Stimulated activated CD8-positive, alpha-beta memory T cell treated with anti-CD3 and anti-CD28 coated beads, Interleukin-7, amount 100 ng/mL, for 24 hours (primary cell): ENCODE results near the gene MIB1.

Experiments used
- DNase-seq: peaks from one replicate; pipeline ENCODE4 v3.0.0-alpha.2; 2020; ENCODE audit warnings: low read depth

Gene MIB1

DNA sequence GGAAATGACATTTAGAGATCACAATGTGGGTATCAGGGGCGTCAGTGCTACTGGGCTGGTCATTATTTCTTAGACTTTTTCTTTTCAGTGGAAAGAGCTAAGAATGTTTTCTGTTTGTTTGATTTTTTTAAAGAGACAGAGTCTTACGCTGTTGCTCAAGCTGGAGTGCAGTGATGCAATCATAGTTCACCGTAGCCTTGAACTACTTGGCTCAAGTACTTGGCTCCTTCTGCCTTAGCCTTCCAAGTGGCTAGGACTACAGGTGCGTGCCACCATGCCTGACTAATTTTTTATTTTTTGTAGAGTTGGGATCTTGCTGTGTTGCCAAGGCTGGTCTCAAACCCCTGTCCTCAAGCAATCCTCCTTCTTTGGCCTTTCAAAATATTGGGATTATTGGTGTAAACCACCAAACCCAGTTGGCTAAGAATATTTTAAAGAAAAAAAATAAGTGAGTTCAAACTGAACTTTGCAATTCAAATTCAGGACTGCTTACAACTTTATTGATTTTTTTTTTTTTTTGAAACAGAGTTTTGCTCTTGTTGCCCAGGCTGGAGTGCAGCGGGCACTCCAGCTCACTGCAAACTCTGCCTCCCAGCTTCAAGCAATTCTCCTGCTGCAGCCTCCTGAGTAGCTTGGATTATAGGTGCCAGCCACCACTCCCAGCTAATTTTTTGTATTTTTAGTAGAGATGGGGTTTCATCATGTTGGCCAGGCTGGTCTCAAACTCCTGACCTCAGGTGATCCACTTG lies 154.2 kb downstream of the MIB1 start:
- DNase-seq = no peak

DNA sequence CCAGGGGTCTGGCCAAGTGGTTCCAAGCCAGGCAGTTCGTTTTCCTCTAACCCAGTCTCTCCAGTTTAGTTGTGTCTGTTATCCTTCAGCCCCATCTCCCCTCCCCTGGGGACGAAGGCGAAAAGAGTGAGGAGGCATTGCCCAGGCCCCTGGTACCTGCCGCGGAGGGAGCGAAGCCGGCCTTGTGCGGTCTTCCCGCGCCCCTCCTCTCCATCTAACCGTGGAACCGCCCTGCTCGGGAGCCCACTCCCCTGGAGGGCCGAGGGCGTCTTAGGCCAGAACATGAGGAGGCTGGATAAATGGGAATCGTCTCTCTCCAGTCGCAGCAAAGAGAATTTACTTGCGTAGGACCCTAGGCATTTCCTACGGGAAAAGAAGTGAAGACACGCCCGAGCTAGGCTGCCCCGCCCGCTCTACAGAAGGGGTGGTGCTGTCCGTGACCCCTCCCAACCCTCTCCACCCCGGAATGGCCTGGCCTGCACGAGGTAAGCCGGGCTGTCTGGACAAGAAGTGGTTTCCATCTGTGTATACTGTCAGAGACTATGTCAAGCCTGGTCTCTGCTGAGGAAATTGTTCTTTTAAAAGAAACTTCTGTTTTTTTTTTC lies 156.2 kb downstream of the MIB1 start:
- DNase-seq = no peak

DNA sequence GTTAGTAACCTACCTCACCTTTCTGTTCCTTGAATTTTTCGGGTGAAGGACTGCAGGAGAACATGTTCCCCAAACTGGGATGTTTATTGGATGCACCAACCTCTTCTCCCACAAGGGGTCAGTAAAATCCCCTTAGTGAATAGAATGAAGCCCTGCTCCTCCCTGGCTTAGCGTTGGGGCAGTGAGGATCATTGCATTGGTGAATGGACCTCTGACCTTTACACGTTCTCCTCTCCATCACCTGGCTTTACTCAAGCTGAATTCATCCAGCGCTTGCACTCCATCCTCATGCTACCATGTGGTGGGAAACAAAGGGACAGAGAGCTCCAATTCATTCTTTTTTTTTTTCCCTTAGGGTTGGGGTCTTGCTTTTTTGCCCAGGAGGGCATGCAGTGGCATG lies 157.2 kb downstream of the MIB1 start:
- DNase-seq = no peak

DNA sequence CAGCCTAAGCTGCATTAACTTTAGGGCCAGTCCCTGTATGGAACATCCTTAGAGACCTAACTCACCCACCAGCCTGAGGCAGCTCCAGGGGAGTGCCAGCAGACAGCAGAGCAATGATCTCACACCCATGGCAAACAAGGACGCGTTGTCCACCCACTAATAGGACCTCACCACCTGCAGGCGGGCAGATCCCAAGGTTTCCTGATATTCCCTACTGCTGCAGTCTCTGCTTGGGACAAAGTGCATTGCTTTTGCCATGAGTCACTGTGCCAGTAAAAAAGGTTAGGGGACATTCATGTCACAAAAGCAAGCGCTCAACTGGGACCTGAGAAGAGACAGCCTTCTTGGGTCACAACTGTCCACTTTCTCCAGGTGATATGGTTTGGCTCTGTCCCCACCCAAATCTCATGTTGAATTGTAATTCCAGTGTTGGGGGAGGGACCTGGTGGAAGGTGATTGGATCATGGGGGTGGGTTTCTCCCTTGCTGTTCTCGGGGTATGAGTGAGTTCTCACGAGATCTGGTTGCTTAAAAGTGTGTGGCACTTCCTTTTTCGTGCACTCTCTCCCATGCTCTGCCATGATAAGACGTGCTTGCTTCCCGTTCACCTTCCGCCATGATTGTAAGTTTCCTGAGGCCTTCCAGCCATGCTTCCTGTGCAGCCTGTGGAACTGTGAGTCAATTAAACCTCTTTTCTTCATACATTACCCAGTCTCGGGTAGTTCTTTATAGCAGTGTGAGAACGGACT lies 160.2 kb downstream of the MIB1 start:
- DNase-seq = no peak

DNA sequence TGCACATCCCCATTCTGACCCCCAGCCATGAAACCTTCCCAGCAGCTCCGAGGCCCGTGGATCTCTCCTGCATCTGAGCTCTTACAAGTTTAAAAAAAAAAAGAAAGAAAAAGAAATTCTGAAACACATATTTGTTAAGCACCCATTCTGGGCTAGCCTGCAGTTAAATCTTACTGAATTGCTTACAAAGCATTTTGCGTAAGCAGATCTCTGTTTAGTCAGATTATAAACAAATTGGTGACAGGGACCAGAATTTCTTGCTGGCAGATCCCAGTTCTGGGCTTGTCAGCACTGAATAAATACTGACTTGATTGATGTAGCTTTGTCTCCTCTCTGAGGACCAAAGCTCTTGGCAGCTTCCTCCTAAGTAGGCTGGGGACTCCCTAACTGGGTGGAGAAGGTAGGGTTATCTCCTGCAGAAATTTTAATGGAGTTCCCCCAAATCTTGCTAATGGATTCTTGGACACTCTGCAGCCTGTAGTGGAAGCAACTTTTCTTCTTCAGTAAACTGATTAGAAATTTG lies 160.9 kb downstream of the MIB1 start:
- DNase-seq = no peak

DNA sequence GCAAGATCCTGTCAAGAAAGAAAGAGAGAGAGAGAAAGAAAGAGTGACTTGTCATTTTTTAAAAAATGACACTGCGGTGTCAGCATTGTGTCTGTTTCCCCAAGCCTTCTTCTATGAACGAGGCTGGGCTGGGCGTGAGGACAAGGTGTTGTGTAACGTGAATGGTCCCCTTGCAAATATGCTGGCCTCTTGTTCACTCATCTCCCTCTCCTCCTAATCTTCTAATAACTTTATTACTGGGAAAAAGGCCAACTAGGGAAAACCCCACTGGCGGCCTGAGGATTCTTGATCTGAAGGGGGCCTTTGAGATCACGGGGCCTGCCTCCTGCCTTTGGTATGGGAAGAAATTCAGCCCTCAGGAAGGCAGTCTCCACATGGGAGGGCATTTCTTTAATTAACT lies 163.1 kb downstream of the MIB1 start:
- no peak for DNase-seq

DNA sequence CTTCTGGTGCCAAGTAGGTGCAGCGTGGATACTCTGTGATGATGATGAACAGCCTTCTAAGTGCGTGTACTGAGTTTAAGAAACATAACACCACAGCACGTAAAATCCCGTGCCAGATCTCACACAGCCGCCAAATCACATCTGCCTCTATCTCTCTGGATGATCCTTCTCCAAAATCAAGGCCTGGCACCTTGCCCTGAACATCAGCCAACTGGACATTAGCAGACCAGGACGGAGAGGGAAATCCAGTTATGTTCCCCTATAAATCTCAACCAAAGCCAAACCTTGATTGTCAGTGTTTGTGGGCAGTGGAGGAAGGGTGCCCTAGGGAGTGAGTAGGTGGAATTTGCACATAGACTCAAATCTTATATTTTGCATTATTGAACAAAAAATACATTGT lies 164.3 kb downstream of the MIB1 start:
- no peak for DNase-seq

DNA sequence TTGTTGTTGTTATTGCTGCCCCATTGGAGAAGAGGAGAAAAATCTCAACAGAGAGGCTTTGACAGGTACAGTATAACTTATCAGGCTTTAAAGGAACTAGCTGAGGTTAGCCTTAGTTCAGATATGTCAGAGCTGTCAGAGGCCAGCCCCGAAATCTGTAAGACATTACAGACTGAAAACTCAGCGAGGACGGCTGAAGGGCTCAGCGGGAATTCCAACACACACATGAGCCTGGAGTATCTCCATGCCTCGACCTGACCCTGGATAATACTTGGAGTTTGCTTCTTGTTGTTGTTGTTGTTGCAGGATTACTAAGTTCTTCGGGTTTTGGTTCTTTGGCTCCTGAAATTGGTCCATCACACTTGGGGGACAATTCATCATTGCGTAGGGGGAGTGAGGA lies 166.9 kb downstream of the MIB1 start:
- no peak for DNase-seq

DNA sequence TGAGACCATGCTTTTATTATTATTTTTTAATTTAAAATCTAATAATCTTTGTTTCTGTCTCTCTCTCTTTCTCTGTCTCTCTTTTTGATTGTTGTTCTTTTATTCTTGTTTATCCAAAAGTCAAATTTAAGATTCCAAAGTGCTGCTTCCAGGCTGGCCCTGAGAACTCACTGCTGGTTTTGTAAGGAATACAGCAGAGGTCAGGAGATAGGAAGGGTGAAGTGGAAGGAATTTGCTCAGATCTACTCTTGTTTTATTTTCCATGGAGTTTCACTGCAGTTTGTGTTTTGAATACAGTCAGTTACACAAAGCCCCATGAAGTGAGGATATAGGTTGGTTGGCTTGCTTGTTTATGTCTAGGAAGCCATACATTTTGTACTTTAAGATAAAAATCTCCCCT lies 168.1 kb downstream of the MIB1 start:
- no peak for DNase-seq

DNA sequence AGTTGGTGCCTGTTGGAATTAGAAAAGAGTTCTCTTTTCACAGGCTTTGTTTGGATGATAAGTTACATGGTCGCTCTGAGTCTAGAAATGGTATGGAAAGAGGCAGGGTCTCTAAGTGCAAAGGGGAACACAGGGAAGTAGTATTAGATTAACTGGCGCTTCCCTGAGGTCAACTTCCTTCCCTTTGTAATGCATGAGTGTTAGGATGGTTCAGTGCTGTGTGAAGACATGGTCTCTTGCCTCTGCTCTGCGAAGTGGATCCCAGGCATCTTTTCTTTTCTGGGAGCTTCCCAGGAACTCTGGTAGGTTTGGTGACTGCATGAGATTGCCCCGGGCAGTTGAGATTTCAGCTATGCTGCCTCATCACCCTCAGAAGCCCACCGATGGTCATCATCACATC lies 170.3 kb downstream of the MIB1 start:
- no peak for DNase-seq

DNA sequence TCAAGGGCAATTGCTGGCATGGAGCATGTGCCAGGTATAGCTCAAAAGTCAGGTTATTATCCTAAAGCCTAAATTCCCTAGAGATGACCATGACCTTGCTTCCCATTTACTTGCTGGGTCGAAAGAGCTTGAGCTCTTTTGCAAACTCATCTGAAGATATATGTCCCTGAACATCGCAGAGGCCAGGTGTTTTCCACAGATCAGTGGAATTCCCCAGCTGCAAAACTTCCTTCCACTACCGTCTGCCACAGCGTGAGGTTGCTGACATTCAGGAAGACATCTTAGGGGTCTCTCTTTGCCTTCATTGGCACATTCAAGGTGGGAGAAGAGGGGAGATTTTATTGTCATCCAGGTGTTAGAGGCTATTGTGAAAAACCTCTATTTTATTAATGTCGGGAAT lies 171.0 kb downstream of the MIB1 start:
- DNase-seq = no peak

DNA sequence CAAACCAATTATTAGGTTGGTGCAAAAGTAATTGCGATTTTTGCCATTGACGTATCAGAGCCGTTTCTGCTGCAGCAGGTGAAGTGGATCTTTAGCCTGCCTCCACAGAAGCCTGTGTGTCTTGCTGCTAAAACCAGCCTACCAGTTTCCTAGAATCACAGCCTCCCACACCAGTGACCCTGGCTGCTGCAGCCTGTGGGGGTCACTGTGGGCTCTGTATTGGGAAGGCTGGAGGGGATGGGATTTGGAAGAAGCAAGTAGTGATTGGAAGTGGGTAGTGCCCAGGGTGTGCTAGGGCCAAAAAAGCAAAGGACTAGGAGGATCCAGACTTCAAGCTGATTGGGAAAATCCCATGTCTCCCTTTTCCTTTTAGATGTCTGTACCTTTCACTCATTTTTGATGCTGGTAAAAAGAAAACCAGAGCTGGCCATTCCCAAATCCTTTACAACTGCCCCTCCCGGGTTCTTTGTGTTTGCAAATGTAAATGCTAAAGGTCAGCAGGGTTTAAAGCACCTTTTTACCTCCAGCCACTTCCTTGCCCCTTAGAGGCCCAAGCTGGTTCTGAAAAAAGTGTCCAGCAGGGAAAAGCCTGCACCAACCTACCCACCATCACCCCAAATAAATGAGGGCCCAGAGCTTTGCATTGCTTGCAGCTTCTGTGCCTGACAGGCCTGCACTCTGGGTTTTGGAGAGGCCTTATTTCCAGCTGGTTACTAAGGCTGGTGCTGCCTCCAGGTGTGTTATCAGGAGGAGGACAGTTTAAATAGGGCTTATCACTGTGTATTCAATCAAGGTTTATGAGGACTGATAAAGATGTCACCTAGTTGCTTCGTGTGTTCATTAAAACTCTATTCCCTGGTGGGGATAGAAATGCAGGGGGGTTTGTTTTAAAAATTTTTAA lies 172.0 kb downstream of the MIB1 start:
- DNase-seq = no peak

DNA sequence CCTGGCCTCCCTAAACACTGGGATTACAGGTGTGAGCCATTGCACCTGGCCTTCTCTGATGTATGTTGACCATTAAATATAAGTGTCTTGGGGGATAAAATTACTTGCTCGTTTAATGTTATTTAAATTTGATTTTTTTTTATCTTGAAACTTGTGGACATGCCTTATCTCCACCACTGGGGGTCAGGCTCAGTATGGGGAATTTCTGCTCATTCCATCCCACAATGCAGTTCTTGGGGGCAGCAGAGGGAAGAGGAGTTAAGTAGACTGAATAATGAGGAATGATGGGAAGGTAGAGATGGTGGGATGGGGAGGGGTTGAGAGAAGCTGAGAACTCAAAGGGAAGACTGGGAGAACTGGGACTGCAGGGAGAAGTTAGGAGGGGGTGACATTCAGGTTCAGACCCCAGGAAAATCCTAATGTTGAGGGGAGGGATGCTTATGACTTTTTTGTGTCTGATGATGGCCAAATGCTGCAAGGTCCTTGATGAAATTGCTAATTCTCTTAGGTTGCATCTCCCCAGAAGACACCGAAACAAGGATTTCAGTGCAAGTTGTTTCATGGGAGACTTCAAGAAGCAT lies 174.2 kb downstream of the MIB1 start:
- no peak for DNase-seq

DNA sequence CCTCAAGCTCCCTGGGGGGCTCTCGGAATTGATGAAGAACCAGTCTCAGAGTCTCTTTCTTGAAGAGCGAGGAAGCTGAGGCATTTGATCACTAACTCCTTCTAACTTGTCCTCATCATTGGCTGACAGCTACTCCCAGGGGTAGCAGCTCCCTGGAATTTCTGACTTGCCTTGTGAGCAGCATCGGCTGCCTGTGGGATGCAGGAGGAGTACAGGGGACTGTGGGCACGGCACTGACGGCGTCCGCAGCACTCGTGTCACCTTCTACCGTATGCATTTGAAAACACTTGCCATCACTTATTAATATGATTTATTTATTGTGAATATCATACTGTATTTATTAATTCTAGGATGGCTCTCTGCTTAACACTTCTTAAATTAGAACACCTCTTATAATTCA lies 175.0 kb downstream of the MIB1 start:
- DNase-seq = no peak

DNA sequence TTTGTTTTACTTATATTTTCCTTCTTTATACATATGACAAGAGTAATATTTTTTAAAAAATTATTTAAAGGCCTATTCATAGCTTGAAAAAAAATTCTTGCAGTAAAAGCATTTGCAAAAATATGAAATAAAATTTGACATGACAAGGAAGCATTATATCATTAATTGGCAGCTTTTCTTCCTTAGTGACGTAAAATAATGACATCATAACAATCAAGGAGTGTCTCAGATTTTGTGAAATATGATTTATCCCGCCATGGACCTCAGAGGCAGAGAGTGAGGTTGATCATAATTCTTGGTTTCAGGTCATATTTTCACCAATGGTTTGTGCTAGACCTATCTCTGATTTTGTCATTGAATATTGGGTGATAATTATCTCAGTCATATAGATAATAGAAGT lies 176.0 kb downstream of the MIB1 start:
- no peak for DNase-seq

DNA sequence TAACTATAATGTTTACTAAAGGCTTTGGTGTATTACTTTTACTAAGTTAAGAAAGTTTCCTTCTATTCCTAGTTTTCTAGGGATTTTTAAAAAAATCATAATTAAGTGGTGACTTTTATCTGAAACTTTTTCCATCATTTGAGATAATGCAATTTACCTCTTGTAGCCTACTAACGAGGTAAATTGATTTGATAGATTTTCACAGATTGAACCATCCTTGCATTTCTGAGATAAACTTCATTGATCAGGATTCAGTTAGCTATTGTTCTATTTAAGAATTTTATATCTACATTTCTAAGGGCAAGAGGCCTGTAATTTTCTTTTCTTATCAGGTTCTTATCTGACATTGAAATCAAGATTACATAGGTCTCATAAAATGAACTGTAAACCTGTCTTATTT lies 178.1 kb downstream of the MIB1 start:
- no peak for DNase-seq
